Measurements from ENCODE around the gene CTDSP2.

The CTDSP2 gene

GRCh38 chr12:57782608-57783465, 63.7 kb downstream of the CTDSP2 start, which contains the start of gene TSFM:
Gene TSFM, plus strand, starts transcription at chr12:57782787. Its CDS starts 15 bp downstream, at chr12:57782802.
- H3K27me3 ChIP-seq (replicated peaks; ENCODE audit: control insufficient read depth, insufficient read depth, low read length) = no peaks in the 10 kb centered on the region
- H3K36me3 ChIP-seq (ENCODE audit: control insufficient read depth, insufficient read depth, low read length, severe bottlenecking) = peaks cover 33% of the 10 kb centered on the region
- H3K9ac ChIP-seq (ENCODE audit: low read length) = peak within 1 kb of the TSS; percentile 97
- peak; percentile 99 for DNase-seq (ENCODE audit: low read depth)
- H3K4me1 ChIP-seq (ENCODE audit: control insufficient read depth, insufficient read depth, low read length) = peaks cover 9% of the 10 kb centered on the region
- H3K4me3 ChIP-seq (ENCODE audit: low read length) = peak within 1 kb of the TSS; percentile 99
- no peaks in the 10 kb centered on the region for H3K9me3 ChIP-seq (ENCODE audit: control insufficient read depth, low read length)

GRCh38 chr12:57782243-57782607, 64.3 kb downstream of the CTDSP2 start:
- peaks cover 29% of the 10 kb centered on the region for H3K36me3 ChIP-seq (ENCODE audit: control insufficient read depth, insufficient read depth, low read length, severe bottlenecking)
- H3K4me3 ChIP-seq (ENCODE audit: low read length) = peak overlapping the region; percentile 99
- no peaks in the 10 kb centered on the region for H3K27me3 ChIP-seq (replicated peaks; ENCODE audit: control insufficient read depth, insufficient read depth, low read length)
- no peaks in the 10 kb centered on the region for H3K9me3 ChIP-seq (ENCODE audit: control insufficient read depth, low read length)
- peaks cover 9% of the 10 kb centered on the region for H3K4me1 ChIP-seq (ENCODE audit: control insufficient read depth, insufficient read depth, low read length)
- DNase-seq (ENCODE audit: low read depth) = no peak
- peak overlapping the region; percentile 97 for H3K9ac ChIP-seq (ENCODE audit: low read length)

- Histone ChIP-seq H3K27me3 (replicated peaks; ENCODE audit: control insufficient read depth, insufficient read depth, low read length) (no peaks in the 10 kb centered on the region), H3K4me3 (ENCODE audit: low read length) (no peak overlapping the region), H3K4me1 (ENCODE audit: control insufficient read depth, insufficient read depth, low read length) (peaks cover 9% of the 10 kb centered on the region), H3K36me3 (ENCODE audit: control insufficient read depth, insufficient read depth, low read length, severe bottlenecking) (peaks cover 24% of the 10 kb centered on the region), H3K9me3 (ENCODE audit: control insufficient read depth, low read length) (no peaks in the 10 kb centered on the region), H3K9ac (ENCODE audit: low read length) (no peak overlapping the region)
- no peak for DNase-seq (ENCODE audit: low read depth)
These were observed 64.7 kb downstream of the CTDSP2 start for GRCh38 chr12:57781801-57782200.

GRCh38 chr12:57781244-57781643, 65.3 kb downstream of the CTDSP2 start:
- no peaks in the 10 kb centered on the region for H3K9me3 ChIP-seq (ENCODE audit: control insufficient read depth, low read length)
- H3K4me3 ChIP-seq (ENCODE audit: low read length) = no peak overlapping the region
- H3K36me3 ChIP-seq (ENCODE audit: control insufficient read depth, insufficient read depth, low read length, severe bottlenecking) = peaks cover 19% of the 10 kb centered on the region
- no peak overlapping the region for H3K9ac ChIP-seq (ENCODE audit: low read length)
- H3K27me3 ChIP-seq (replicated peaks; ENCODE audit: control insufficient read depth, insufficient read depth, low read length) = no peaks in the 10 kb centered on the region
- no peak for DNase-seq (ENCODE audit: low read depth)
- peaks cover 9% of the 10 kb centered on the region for H3K4me1 ChIP-seq (ENCODE audit: control insufficient read depth, insufficient read depth, low read length)

GRCh38 chr12:57780284-57780897, 66.1 kb downstream of the CTDSP2 start:
- Histone ChIP-seq H3K9ac (ENCODE audit: low read length) (no peak overlapping the region), H3K36me3 (ENCODE audit: control insufficient read depth, insufficient read depth, low read length, severe bottlenecking) (peaks cover 19% of the 10 kb centered on the region), H3K9me3 (ENCODE audit: control insufficient read depth, low read length) (no peaks in the 10 kb centered on the region), H3K4me1 (ENCODE audit: control insufficient read depth, insufficient read depth, low read length) (peaks cover 9% of the 10 kb centered on the region), H3K27me3 (replicated peaks; ENCODE audit: control insufficient read depth, insufficient read depth, low read length) (no peaks in the 10 kb centered on the region), H3K4me3 (ENCODE audit: low read length) (no peak overlapping the region)
- DNase-seq (ENCODE audit: low read depth) = no peak

GRCh38 chr12:57779736-57780135, 66.8 kb downstream of the CTDSP2 start:
- DNase-seq (ENCODE audit: low read depth) = no peak
- H3K4me3 ChIP-seq (ENCODE audit: low read length) = no peak overlapping the region

GRCh38 chr12:57777911-57778310, 68.6 kb downstream of the CTDSP2 start:
- Histone ChIP-seq H3K9me3 (ENCODE audit: control insufficient read depth, low read length) (no peaks in the 10 kb centered on the region), H3K36me3 (ENCODE audit: control insufficient read depth, insufficient read depth, low read length, severe bottlenecking) (peaks cover 11% of the 10 kb centered on the region), H3K4me1 (ENCODE audit: control insufficient read depth, insufficient read depth, low read length) (peaks cover 10% of the 10 kb centered on the region), H3K27me3 (replicated peaks; ENCODE audit: control insufficient read depth, insufficient read depth, low read length) (no peaks in the 10 kb centered on the region), H3K9ac (ENCODE audit: low read length) (no peak overlapping the region), H3K4me3 (ENCODE audit: low read length) (no peak overlapping the region)
- DNase-seq (ENCODE audit: low read depth) = no peak

More at GRCh38 chr12:57779736-57780135, 66.8 kb downstream of the CTDSP2 start:
- Histone ChIP-seq H3K9me3 (ENCODE audit: control insufficient read depth, low read length) (no peaks in the 10 kb centered on the region), H3K4me1 (ENCODE audit: control insufficient read depth, insufficient read depth, low read length) (peaks cover 9% of the 10 kb centered on the region), H3K9ac (ENCODE audit: low read length) (no peak overlapping the region), H3K36me3 (ENCODE audit: control insufficient read depth, insufficient read depth, low read length, severe bottlenecking) (peaks cover 16% of the 10 kb centered on the region), H3K27me3 (replicated peaks; ENCODE audit: control insufficient read depth, insufficient read depth, low read length) (no peaks in the 10 kb centered on the region)

- Histone ChIP-seq H3K36me3 (ENCODE audit: control insufficient read depth, insufficient read depth, low read length, severe bottlenecking) (peaks cover 11% of the 10 kb centered on the region), H3K4me3 (ENCODE audit: low read length) (no peak overlapping the region), H3K4me1 (ENCODE audit: control insufficient read depth, insufficient read depth, low read length) (peaks cover 10% of the 10 kb centered on the region), H3K9me3 (ENCODE audit: control insufficient read depth, low read length) (no peaks in the 10 kb centered on the region), H3K9ac (ENCODE audit: low read length) (no peak overlapping the region), H3K27me3 (replicated peaks; ENCODE audit: control insufficient read depth, insufficient read depth, low read length) (no peaks in the 10 kb centered on the region)
- DNase-seq (ENCODE audit: low read depth) = no peak
These were observed 69.2 kb downstream of the CTDSP2 start for GRCh38 chr12:57777367-57777766.

- no peaks in the 10 kb centered on the region for H3K9me3 ChIP-seq (ENCODE audit: control insufficient read depth, low read length)
- DNase-seq (ENCODE audit: low read depth) = no peak
- no peaks in the 10 kb centered on the region for H3K27me3 ChIP-seq (replicated peaks; ENCODE audit: control insufficient read depth, insufficient read depth, low read length)
These were observed 70.3 kb downstream of the CTDSP2 start for GRCh38 chr12:57776247-57776587.

GRCh38 chr12:57775563-57776246, 70.8 kb downstream of the CTDSP2 start:
- Histone ChIP-seq H3K9ac (ENCODE audit: low read length) (no peak overlapping the region), H3K36me3 (ENCODE audit: control insufficient read depth, insufficient read depth, low read length, severe bottlenecking) (peaks cover 12% of the 10 kb centered on the region), H3K4me1 (ENCODE audit: control insufficient read depth, insufficient read depth, low read length) (peaks cover 19% of the 10 kb centered on the region), H3K27me3 (replicated peaks; ENCODE audit: control insufficient read depth, insufficient read depth, low read length) (no peaks in the 10 kb centered on the region), H3K9me3 (ENCODE audit: control insufficient read depth, low read length) (no peaks in the 10 kb centered on the region), H3K4me3 (ENCODE audit: low read length) (no peak overlapping the region)
- DNase-seq (ENCODE audit: low read depth) = no peak

More at GRCh38 chr12:57776247-57776587, 70.3 kb downstream of the CTDSP2 start:
- Histone ChIP-seq H3K36me3 (ENCODE audit: control insufficient read depth, insufficient read depth, low read length, severe bottlenecking) (peaks cover 11% of the 10 kb centered on the region), H3K9ac (ENCODE audit: low read length) (no peak overlapping the region), H3K4me1 (ENCODE audit: control insufficient read depth, insufficient read depth, low read length) (peaks cover 14% of the 10 kb centered on the region), H3K4me3 (ENCODE audit: low read length) (no peak overlapping the region)

- Histone ChIP-seq H3K36me3 (ENCODE audit: control insufficient read depth, insufficient read depth, low read length, severe bottlenecking) (peaks cover 15% of the 10 kb centered on the region), H3K9me3 (ENCODE audit: control insufficient read depth, low read length) (no peaks in the 10 kb centered on the region), H3K9ac (ENCODE audit: low read length) (no peak overlapping the region), H3K27me3 (replicated peaks; ENCODE audit: control insufficient read depth, insufficient read depth, low read length) (no peaks in the 10 kb centered on the region), H3K4me3 (ENCODE audit: low read length) (no peak overlapping the region), H3K4me1 (ENCODE audit: control insufficient read depth, insufficient read depth, low read length) (peaks cover 20% of the 10 kb centered on the region)
- DNase-seq (ENCODE audit: low read depth) = no peak
These were observed 71.5 kb downstream of the CTDSP2 start for GRCh38 chr12:57775044-57775443.
